Sciatic nerve (tissue), 2 donors: ENCODE measurements around the gene MED23. TPM values are rescaled to one million over a fixed set of nuclear protein-coding genes. Genes with fewer than 3 reads are reported as not detected.

ENCODE experiments used
- ATAC-seq: fragments of 200-7000 bp; cut with Tn5 transposase; one replicate; pipeline ENCODE4 v1.9.1; 2020; ENCODE audit warnings: mild to moderate bottlenecking, moderate library complexity
- DNase-seq: peaks from one replicate; pipeline ENCODE4 v3.0.0-alpha.2; 2020; ENCODE audit warnings: low spot score
- intact Hi-C: fragments of 100-400 bp; cut with DNase I; formaldehyde crosslinking; loops from one replicate; pipeline ENCODE4 v1.14.2; 2022
- total RNA-seq: library from RNA; stranded (reverse); fragmentation: NEBNext Ultra II Directional; extraction: Animal tissue kit (Norgen Biotek cat#: 25700); gene quantifications from one replicate; pipeline ENCODE4 v1.2.1, GENCODE V29; 2021
- donor health status: DM: no; HTN: no; CAD: no.
- donor health status: DM: no; HTN: no; CAD: no.

The MED23 gene
- total RNA-seq, 1 donor from 2014 or later, result 32.5 TPM

DNA sequence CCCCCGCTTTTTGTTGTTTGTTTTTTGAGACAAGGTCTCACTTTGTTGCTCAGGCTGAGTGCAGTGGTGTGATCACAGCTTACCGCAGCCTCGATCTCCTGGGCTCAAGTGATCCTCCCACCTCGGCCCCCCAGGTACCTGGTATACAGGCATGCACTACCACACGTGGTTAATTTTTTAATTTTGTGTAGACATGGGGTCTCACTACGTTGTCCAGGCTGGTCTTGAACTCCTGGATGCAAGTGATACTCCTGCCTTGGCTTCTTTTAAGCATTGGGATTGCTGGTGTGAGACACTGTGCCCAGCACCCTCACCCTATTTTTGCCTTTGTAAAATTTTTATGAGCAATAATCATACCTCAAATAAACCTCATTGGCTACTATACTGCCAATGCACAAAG is 14.5 kb upstream of the MED23 start:
- no peak for DNase-seq
- intact Hi-C loops, result no loop called here
- no peak for ATAC-seq

DNA sequence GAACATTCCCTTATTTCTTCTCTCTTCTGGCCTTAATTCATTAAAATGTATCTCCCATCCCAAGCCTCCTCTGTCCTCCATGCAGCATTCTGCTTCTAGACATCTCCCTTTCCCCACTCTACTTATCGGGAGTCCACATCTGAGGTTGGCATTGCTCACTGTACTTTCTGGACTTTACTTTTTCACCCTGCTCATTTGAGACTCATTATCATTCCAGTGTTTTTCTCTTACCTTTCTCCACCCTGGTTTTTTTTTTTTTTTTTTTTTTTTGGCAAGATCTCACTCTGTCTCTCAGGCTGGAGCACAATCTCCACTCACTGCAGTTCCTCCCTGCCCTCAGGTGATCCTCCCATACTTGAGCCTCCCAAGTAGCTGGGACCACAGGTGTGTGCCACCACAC is 13.5 kb upstream of the MED23 start:
- no peak for DNase-seq
- no peak for ATAC-seq
- intact Hi-C loops, result no loop called here

DNA sequence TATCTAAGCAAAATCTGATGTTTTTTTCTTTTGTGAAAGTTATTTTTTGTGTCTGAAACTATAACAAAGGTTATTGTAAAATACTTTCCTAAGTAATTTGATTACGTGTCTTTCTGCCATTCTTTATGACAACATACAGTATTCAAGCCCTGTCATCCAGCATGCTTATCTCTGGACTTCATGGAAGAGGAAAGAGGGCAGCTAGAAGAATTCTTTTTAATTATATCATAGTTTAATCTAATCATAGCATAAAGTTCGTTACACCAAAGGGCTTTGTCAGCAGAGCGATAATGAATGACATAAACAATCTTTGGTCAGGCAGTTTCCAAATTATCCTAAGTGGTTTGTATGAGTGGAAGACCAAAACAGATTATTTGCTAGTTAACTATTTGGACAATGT is 12.5 kb upstream of the MED23 start:
- DNase-seq (no peak), ATAC-seq (no peak)
- intact Hi-C loops, result no loop called here

DNA sequence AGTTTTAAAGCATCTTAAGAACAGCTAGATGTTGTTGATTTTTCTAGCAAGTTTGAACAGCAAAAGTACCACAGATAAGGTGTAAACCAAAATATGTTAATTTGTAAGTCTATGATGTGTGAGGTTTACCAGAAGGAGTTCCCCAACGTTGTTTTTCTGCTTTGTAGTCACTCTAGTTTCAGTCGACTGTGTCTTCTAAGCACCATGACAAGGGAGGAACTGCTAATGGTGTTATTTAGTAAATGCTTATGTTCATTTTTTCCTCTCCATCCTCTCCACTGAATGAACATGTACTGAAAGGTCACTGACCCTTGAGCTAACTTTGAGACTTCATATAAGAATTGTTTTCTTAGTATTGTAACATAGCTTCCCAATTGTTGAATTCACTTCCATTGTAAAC is 12.1 kb upstream of the MED23 start:
- DNase-seq (no peak), ATAC-seq (no peak)
- intact Hi-C loops, result no loop called here

DNA sequence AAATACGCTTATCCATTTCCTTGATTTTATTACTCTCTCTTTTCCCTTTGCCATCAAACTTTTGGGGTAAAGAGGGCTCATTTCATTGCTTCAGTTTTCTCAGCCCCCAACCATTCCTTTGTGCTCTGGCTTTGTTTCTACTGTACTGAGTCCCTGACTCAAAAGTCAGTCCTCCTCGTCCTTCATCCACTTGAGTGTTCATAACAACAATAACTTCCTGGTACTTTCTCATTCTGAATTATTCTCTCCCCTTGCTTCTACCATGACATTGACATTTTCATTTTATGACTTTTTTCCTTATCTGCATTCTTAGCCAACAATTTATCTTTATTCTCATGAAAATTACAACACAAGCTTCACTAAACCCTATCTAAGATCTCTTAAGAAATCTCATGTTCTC is 10.0 kb upstream of the MED23 start:
- intact Hi-C loops, result no loop called here
- ATAC-seq (no peak), DNase-seq (no peak)

DNA sequence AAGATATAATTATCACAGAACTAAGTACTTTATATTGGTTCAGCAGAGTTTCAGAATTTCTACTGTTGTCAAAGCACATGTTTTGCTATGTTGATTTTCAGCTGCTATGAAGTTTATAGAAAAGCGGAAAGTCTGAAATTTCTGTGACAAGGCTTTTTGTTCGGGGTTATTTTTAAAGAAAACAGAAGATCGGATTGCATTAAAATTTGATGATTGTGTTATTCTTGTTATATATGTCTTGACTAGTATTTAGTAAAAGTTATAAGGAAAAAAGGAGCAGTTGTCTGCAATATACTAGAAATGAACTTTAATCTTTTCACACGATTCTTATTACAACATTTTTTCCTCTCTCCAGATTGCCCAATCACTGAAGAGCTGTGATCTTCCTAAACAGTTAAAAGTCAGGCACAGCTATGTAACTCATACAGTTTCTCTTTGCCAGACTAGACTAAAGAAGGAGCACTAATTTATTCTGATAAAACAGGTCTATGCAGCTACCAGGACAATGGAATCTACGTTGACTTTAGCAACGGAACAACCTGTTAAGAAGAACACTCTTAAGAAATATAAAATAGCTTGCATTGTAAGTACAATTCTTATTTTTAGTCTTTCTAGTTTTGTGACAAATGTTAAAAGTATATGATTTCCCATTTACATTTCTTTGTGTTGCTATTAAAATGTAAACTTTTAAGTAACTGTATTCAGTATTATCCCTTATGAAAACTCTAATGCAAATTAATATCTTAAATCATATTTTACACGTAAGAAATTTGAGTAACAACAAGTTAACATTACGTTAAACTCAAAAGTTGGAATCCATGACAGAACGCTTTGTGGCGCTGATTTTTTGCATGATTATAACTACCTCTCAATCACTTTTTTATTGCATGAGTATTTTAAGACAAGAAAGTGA is 9.1 kb upstream of the MED23 start, which contains the start of gene ENPP3:
Gene ENPP3, plus strand, starts transcription at position 423 of the 913 bp plus-strand sequence. Its CDS starts 83 bp downstream, at position 506.
- ATAC-seq (no peak), DNase-seq (no peak)
- intact Hi-C loops, result no loop called here

DNA sequence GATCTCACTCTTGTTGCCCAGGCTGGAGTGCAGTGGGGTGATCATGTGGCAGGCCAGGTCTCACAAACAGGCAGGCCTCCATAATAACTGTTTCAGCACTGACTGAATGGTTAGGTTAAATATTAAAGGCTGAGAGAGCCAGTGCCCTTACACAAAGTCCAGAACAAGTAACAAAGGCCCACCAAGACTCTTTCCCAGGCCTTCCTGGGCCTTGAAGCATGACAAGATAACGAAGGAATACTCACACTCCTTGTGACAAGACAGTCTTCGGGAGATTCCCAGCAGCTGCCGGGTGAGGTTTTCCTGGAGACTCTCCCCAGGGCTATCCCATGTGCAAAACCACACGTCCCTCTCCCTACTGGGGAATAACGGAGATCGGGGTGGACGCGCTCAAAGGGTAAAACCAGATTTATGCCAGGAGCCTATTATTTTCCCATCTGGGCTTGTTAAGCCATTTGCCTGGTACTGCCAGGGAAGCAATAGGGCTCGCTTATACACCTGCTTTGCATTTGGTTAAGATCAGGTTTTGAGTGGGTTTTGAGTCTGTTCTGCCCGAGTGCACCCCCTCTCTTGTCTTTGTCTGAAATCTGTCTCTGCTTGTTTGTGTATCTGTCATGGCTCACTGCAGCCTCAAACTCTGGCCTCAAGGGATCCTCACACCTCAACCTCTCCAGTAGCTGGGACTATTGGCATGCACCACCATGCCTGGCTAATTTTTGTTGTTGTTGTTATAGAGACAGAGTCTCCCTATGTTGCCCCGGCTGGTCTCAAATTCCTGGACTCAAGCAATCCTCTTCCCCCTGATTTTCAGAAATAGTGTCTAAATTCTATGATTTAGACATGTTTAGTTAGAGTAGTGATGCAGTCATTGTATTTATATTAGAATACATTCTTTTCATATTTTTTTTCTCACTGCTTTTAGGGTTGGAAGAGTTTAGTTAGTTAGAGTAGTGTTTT is 7.6 kb upstream of the MED23 start:
- intact Hi-C loops, result no loop called here
- ATAC-seq, result no peak
- DNase-seq, result no peak

DNA sequence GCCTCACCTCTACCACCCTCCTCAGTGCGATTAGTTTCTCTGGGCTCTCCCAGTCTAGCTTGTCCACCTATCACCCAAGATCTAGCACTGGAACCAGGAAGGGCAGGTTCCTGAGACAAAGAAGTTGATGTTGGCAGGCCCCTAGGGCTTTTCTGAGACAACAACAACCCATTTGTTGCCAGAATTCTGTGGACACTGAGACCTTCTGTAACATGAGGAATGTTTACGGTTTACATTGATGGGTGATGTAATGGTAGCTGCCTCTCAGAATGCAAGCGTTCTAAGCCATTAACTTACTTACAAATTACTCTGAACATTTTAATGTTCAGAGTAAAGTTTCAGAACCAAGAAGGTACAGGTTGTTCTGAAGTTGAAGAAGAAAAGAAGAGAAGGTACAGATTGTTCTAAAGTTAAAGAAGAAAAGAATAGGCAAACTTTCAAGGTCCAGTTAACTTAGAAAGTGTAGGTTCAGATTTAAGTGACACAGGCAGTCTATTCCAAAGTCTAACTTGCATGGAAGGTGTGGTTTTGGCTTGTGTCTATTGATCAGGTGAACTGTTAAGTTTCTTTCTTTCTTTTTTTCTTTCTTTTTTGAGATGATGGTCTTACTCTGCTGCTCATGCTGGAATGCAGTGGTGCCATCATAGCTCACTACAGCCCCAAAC is 3.7 kb upstream of the MED23 start:
- ATAC-seq (no peak), DNase-seq (no peak)
- intact Hi-C loops, result no loop called here

DNA sequence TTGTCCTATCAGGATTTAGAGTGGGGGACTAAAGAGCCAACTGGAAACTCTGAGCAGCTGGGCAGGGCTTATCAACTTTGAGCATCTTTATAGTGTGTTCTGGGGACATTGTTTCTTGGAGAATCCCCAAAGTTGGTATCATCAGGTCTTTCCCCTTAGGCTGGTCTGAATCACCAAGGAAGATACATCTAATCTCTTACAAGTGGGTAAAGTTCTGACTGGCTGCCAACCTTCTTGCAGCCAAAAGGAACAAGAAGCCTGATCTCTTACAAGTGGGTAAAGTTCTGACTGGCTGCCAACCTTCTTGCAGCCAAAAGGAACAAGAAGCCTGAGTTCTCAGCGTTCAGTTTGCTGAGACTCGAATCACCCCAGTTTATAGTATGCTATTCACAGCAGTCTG is 1.6 kb upstream of the MED23 start:
- DNase-seq (no peak), ATAC-seq (no peak)
- intact Hi-C loops, result no loop called here

DNA sequence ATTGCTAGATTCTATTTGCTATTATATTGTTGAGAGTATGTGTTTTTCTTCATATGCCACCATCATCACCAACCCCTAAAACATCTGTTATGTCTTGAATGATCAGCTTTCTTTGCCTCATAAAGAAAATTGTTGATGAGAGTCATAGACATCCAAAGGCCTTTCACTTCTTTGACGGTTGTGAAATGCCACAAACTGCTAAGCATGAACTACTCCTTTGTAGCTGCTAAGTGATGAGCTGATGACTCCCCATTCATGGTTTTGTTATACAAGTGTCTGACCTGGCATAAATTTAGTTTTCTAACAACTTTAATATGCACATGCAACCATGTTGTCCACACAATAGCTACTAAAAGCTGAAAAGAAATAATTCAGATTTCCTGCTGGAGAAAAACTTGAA is 684 bp upstream of the MED23 start:
- DNase-seq, result no peak
- ATAC-seq, result peak; percentile 6
- intact Hi-C loops, result no loop called here

DNA sequence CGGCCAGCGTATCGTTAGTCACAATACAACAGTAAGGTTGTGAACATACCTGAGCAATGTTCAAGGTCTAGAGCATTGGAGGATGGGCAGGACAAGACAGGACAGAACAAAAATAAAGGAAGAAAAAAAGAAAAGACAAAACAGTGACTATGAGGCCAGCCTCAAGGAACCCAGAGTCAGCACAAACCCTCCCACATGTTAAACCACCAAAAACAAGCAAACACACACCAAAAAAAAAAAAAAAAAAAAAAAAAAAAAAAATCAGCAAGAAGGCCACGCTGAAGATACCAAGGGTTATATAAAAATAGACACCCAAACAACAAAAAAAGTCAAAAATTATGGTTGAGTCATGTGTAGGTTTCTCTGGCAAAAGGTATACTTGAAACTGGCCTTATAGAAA is 12.8 kb downstream of the MED23 start:
- intact Hi-C loops, result no loop called here
- DNase-seq (no peak), ATAC-seq (no peak)

DNA sequence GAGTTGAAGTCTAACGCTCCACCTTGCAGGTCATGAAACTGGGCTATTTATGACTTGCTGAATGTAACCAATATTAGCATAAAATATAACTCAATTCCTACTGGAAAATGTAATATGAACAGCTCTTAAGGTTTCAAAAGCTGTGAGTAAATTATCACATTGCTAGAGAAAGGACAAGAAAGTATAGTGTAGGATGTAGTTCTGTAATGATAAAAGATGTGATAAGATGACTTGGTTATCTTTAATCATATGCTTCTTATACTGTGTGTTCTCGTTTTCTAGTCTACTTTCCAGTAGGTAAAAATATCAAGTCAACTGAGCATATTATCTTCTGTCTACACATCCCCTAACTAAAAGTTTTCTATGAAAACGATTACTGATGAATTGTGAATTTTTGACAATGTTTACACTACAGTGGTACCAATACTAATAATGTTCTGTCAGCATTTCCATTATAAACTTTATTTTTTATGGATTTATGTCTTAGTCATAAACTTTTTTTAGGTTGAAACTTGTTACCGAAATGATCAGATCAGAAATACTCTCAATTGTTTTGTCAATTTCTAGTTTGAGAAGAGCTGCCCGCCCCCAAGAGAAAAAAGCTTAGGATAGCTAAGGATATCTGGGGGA is 14.6 kb downstream of the MED23 start:
- intact Hi-C loops, result no loop called here
- DNase-seq, result no peak
- ATAC-seq, result no peak

DNA sequence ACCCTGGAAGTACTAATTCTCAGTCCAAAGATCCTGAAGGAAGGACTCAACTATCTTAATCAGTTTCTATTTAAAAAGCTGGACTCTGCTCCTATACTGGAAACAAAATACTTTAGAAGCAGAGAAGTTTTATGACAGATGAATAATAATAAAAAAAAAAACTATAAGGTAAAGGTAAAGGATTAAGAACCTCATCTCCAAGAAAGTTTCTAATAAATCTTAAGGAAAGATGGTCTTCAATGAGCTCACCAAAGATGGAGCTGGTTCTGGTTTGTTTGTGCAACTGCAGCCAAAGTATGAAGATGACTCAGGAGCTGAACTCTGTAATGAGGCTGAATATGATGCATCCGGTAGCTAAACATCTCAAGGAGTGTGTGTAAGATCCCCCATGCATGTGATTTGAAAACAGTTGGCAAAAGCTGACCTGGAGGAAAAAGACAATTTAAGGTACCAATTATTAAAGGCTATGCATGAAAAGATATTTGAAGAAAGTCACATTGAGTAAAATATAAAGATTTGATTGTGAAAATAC is 25.2 kb downstream of the MED23 start:
- ATAC-seq (no peak), DNase-seq (no peak)
- intact Hi-C loops, result no loop called here

DNA sequence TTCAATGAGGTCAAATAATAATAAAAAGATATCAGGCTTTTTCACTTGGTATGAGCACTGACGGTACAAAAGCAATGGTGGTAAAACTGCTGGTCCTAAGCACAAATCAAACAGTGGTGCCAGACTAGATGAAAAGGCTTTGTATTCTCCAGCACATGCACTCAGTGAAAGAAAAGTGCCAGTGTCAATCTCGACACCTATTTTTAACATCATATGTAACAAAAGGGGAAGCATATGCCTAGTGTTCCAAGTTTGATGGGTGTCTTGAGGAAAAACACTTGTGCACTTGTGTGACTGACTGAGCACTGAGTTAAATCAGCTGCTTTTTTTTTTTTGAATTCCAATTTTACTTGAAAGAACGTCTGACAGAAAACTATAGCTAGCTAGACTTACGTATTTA is 27.3 kb downstream of the MED23 start:
- DNase-seq (no peak), ATAC-seq (no peak)
- intact Hi-C loops, result no loop called here

DNA sequence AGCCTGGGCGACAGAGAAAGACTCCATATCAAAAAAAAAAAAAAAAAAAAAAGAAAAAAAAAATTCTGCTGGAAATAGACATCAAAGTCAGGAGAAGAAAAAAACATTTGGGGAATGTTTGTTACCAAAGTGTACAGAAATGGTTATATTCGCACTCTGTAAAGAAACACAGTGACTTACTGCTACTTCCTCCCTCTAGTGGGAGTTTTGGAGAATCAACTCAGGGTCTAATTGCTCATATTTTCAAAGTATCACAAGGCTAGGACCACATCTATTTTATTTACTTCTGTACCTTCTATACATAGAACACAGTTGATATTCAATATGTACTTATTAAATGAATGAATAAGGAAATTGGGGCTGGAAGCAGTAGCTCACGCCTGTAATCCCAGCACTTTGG is 30.6 kb downstream of the MED23 start:
- intact Hi-C loops, result no loop called here
- DNase-seq (no peak), ATAC-seq (no peak)

DNA sequence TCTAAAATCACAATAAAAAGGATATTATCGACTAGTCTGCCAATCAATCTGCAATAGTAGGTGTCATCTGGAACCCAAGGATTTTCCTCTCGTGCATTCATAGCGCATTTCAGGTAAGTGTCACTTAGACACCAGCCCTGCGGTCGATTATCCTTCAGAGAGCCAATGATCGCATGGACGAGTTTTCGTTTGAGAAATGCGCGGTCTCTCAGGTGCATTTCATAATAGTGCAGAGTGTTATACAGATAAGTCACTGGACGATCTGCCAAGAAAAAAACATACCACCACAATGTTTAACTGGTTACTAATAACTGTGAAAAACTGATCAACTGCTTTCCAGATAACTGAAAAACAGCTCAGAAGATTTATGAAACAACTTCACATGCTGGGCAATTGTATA is 34.0 kb downstream of the MED23 start:
- ATAC-seq (no peak), DNase-seq (no peak)
- intact Hi-C loops, result loop anchor here (5.0 kb wide), 1 partner anchor 717 kb away; no protein-coding TSS in a partner anchor

DNA sequence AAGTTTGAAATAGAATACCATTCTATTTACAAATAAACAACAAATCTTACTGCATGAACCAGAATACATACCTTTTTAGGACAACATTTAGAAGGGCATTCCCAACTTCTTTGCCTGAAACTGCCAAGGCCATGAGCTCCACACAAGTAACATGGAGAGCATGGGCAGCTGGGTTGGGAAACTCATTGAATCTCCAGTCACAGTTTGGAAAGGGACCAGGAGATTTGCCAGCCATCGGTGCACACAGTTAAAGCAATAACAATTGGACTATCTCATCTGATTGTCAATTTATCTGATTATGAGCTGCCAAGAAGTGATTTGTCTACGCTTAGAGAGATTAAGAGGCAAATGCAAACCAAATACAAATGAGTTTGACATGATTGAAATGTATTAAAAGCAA is 35.1 kb downstream of the MED23 start:
- no peak for DNase-seq
- no peak for ATAC-seq
- intact Hi-C loops, result loop anchor here (5.0 kb wide), 1 partner anchor 716 kb away; no protein-coding TSS in a partner anchor

DNA sequence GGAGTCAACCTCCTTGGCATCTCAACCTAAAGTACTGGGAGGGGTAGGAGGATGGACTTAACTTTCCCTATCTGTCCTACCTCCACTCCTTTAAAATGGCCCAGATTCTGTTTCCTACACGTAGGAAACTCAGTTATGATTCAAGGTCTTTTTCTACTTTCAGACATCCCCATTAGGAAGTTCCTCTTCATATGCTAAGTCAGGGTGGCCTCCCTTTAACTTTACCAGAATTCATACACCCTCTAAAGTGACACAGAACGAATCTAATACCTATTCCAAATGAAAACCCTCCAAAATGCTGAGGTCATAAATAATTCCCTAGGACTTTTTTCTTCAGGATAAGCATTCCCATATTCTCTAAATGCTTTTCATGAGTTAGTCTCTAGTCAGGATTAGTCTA is 39.4 kb downstream of the MED23 start:
- no peak for ATAC-seq
- intact Hi-C loops, result no loop called here
- no peak for DNase-seq

DNA sequence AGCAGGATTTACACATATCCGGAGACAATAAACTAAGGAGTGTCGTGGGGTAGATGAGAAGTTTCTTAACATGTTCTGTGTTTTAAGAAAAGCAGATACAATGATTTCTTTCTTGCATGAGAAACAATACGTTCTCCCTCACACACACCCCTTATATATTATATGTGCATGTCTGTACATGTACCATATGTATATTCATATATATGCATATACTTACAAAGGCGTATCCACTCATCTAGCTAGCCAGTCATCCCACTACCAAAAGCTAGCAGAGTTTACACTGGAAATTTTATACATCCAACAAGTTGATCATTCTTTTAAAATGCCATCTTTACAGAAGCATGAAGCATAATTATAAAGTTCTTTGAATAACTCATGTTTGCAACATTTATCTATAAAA is 40.1 kb downstream of the MED23 start:
- intact Hi-C loops, result no loop called here
- ATAC-seq, result no peak
- DNase-seq, result no peak
